Loucy (cell line): ENCODE results near the gene LTBP2.

Experiments
- H2AFZ ChIP-seq: fragments of 200-600 bp; sonication (generic); 2 replicates; pipeline ENCODE4 v1.6.0; 2016; ENCODE audit warnings: antibody characterized with exemption, mild to moderate bottlenecking, low read length, moderate library complexity
- H3F3A ChIP-seq: fragments of 200-600 bp; 2 replicates; pipeline ENCODE4 v1.6.0; 2016; ENCODE audit warnings: antibody characterized with exemption, low read depth, mild to moderate bottlenecking
- H3K27me3 ChIP-seq: fragments of 200-600 bp; sonication (generic); 2 replicates; pipeline ENCODE4 v1.6.1; 2014; ENCODE audit warnings: low read length, mild to moderate bottlenecking; ENCODE audit not compliant: insufficient read depth, poor library complexity, severe bottlenecking
- H3K36me3 ChIP-seq: fragments of 200-600 bp; sonication (generic); 2 replicates; pipeline ENCODE4 v1.6.1; 2016; ENCODE audit warnings: low read length; ENCODE audit not compliant: insufficient read depth
- H3K4me1 ChIP-seq: fragments of 200-600 bp; sonication (generic); 2 replicates; pipeline ENCODE4 v1.5.1; 2014; ENCODE audit warnings: low read length, mild to moderate bottlenecking; ENCODE audit not compliant: insufficient read depth, poor library complexity, severe bottlenecking
- H3K4me2 ChIP-seq: fragments of 200-600 bp; sonication (generic); 2 replicates; pipeline ENCODE4 v1.6.0; 2014; ENCODE audit warnings: antibody characterized with exemption, low read length, low read depth, mild to moderate bottlenecking; ENCODE audit not compliant: poor library complexity, severe bottlenecking
- H3K4me3 ChIP-seq: fragments of 200-600 bp; sonication (generic); 2 replicates; pipeline ENCODE4 v1.5.1; 2014; ENCODE audit warnings: low read length, mild to moderate bottlenecking, mixed read lengths; ENCODE audit not compliant: poor library complexity, severe bottlenecking
- H3K79me2 ChIP-seq: fragments of 200-600 bp; sonication (generic); 2 replicates; pipeline ENCODE4 v1.6.1; 2014; ENCODE audit warnings: low read length; ENCODE audit not compliant: insufficient read depth
- H3K9ac ChIP-seq: fragments of 200-600 bp; sonication (generic); 2 replicates; pipeline ENCODE4 v1.6.0; 2014; ENCODE audit warnings: mild to moderate bottlenecking, low read depth, low read length, moderate library complexity; ENCODE audit not compliant: poor library complexity, severe bottlenecking
- H3K9me2 ChIP-seq: fragments of 200-600 bp; sonication (generic); replicated peaks from 2 replicates; pipeline ENCODE4 v1.6.1; 2016; ENCODE audit warnings: low read depth, low read length, mixed read lengths
- H3K9me3 ChIP-seq: fragments of 200-600 bp; sonication (generic); 2 replicates; pipeline ENCODE4 v1.6.1; 2014; ENCODE audit warnings: mild to moderate bottlenecking, antibody characterized with exemption, low read length, low read depth; ENCODE audit not compliant: insufficient read depth
- H4K20me1 ChIP-seq: fragments of 200-600 bp; sonication (generic); 2 replicates; pipeline ENCODE4 v1.6.0; 2014; ENCODE audit warnings: antibody characterized with exemption, low read length, mild to moderate bottlenecking; ENCODE audit not compliant: insufficient read depth, poor library complexity, severe bottlenecking
- EZH2phosphoT487 ChIP-seq: fragments of 200-600 bp; IDR thresholded peaks from 2 replicates; pipeline ENCODE4 v1.6.1; 2018; ENCODE audit warnings: antibody characterized with exemption, mild to moderate bottlenecking, moderate library complexity, borderline replicate concordance
- TF ChIP-seq, protein P1 (sequence below): fragments of 200-600 bp; sonication (generic); conservative IDR thresholded peaks from 2 replicates; pipeline ENCODE4 v1.5.1; 2014; ENCODE audit warnings: mild to moderate bottlenecking, antibody characterized with exemption, low read length

LTBP2 gene

DNA sequence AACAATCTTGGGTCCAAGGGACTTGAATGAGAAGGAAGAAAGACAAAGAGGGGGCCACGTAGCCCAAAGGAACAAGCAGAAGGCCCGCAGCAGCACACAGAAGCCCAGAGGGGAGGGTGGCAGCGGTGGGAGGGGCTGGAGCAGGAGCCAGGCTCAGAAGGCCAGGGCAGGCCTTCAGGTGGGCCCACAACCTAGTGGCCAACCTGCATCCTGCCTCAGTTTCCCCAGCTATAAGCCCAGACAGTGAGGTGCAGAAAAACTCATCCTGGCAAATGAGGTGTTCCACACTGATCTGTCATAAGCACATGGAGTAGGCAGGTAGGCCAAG is 34.1 kb downstream of the LTBP2 start:
- Histone ChIP-seq H3K79me2 (no peaks in the 10 kb centered on the region), H3K27me3 (no peaks in the 10 kb centered on the region), H3K4me1 (no peaks in the 10 kb centered on the region), H3K9me2 (no peaks in the 10 kb centered on the region), H3K36me3 (no peaks in the 10 kb centered on the region), H4K20me1 (no peaks in the 10 kb centered on the region), H3K9ac (no peak overlapping the region), H2AFZ (no peak overlapping the region), H3K9me3 (no peaks in the 10 kb centered on the region), H3K4me2 (no peak overlapping the region), H3F3A (no peaks in the 10 kb centered on the region), H3K4me3 (no peak overlapping the region)
- TF ChIP-seq, protein P1, sequence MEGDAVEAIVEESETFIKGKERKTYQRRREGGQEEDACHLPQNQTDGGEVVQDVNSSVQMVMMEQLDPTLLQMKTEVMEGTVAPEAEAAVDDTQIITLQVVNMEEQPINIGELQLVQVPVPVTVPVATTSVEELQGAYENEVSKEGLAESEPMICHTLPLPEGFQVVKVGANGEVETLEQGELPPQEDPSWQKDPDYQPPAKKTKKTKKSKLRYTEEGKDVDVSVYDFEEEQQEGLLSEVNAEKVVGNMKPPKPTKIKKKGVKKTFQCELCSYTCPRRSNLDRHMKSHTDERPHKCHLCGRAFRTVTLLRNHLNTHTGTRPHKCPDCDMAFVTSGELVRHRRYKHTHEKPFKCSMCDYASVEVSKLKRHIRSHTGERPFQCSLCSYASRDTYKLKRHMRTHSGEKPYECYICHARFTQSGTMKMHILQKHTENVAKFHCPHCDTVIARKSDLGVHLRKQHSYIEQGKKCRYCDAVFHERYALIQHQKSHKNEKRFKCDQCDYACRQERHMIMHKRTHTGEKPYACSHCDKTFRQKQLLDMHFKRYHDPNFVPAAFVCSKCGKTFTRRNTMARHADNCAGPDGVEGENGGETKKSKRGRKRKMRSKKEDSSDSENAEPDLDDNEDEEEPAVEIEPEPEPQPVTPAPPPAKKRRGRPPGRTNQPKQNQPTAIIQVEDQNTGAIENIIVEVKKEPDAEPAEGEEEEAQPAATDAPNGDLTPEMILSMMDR = no peak
- no peak for TF ChIP-seq EZH2phosphoT487

DNA sequence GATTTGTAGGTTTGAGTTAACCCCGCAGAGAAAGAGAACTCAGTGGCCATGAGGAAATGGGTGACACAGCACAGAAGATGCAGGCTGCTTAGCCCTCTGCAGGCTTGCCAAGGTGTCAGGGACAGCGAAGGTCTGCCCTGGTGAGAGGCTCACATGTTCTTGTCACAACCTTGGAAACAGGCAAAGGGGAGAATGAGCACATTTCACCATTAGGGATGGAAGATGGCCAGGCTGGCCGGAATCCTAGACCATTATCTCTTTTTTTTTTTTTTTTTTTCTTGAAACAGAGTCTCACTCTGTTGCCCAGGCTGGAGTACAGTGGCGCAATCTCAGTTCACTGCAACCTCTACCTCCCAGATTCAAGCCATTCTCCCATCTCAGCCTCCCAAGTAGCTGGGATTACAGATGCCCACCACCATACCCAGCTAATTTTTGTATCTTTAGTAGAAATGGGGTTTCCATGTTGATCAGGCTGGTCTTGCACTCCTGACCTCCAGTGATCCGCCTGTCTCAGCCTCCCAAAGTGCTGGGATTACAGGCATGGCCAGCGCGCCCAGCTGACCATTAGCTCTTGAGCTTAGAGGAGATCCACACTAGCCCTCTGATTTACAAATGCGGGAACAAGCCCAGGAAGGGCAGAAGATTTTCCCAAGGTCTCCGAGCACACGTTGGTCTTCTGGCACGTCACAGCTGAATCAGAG is 34.6 kb downstream of the LTBP2 start:
- Histone ChIP-seq H3F3A (no peaks in the 10 kb centered on the region), H3K9ac (no peak overlapping the region), H2AFZ (no peak overlapping the region), H3K27me3 (no peaks in the 10 kb centered on the region), H3K9me2 (no peaks in the 10 kb centered on the region), H3K4me1 (no peaks in the 10 kb centered on the region), H3K36me3 (no peaks in the 10 kb centered on the region), H3K4me2 (no peak overlapping the region), H3K4me3 (no peak overlapping the region), H4K20me1 (no peaks in the 10 kb centered on the region), H3K79me2 (no peaks in the 10 kb centered on the region), H3K9me3 (no peaks in the 10 kb centered on the region)
- no peak for TF ChIP-seq EZH2phosphoT487
- TF ChIP-seq, protein P1 = no peak

DNA sequence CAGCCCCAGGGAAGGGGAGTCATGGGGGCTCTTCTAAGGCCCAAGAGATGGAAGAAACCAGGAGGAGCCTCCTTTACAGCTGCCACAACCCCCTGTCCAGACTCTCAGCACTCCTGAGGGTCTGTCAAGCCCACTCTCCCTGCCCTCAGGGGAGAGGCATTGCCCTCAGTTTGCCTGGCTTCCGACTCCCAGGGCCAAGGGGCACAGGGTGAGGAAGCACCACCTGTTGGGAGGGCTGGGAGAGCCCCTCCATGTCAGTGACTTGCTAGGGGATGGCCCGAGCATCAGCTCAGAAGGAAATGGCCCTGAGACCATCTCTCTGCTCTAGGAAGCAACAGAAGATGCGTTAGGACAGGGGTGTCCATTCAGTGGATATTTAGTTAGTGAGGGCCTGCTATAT is 36.1 kb downstream of the LTBP2 start:
- Histone ChIP-seq H3K36me3 (no peaks in the 10 kb centered on the region), H4K20me1 (no peaks in the 10 kb centered on the region), H3K9me2 (no peaks in the 10 kb centered on the region), H3K4me3 (no peak overlapping the region), H3K9me3 (no peaks in the 10 kb centered on the region), H3K4me2 (no peak overlapping the region), H2AFZ (no peak overlapping the region), H3K9ac (no peak overlapping the region), H3K4me1 (no peaks in the 10 kb centered on the region), H3K79me2 (no peaks in the 10 kb centered on the region), H3F3A (no peaks in the 10 kb centered on the region), H3K27me3 (no peaks in the 10 kb centered on the region)
- TF ChIP-seq EZH2phosphoT487 = no peak
- TF ChIP-seq, protein P1 = no peak
